Measurements from ENCODE around the gene SEPTIN12.

Gene SEPTIN12

DNA sequence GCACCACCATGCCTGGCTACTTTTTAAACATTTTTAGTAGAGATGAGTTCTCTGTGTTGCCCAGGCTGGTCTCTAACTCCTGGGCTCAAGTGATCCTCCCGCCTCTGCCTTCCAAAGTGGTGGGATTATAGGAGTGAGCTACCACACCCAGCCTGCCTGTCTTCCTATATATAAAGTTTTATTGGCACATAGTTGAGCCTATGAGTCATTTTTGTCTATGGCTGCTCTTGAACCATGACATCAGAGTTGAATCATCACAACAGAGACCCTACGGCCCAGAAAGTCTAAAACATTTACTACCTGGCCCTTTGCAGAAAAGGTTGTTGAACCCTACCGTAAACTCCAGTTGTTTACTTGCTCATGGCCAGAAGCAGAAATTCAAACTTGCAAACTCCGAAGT, 7.9 kb downstream of the SEPTIN12 start:
- no peaks in the 10 kb centered on the region for H3K27me3 ChIP-seq (ENCODE audit: control insufficient read depth, low read length)
- no peaks in the 10 kb centered on the region for H3K4me1 ChIP-seq (ENCODE audit: control insufficient read depth, low read length)
- no peaks in the 10 kb centered on the region for H3K36me3 ChIP-seq (ENCODE audit: control insufficient read depth, low read length)
- H3K27ac ChIP-seq (ENCODE audit: low read depth, low read length), result no peak overlapping the region
- no peak for TF ChIP-seq EZH2phosphoT487 (IDR thresholded peaks at IDR 0.05; ENCODE audit: borderline replicate concordance, low read length)
- TF ChIP-seq, protein P1, sequence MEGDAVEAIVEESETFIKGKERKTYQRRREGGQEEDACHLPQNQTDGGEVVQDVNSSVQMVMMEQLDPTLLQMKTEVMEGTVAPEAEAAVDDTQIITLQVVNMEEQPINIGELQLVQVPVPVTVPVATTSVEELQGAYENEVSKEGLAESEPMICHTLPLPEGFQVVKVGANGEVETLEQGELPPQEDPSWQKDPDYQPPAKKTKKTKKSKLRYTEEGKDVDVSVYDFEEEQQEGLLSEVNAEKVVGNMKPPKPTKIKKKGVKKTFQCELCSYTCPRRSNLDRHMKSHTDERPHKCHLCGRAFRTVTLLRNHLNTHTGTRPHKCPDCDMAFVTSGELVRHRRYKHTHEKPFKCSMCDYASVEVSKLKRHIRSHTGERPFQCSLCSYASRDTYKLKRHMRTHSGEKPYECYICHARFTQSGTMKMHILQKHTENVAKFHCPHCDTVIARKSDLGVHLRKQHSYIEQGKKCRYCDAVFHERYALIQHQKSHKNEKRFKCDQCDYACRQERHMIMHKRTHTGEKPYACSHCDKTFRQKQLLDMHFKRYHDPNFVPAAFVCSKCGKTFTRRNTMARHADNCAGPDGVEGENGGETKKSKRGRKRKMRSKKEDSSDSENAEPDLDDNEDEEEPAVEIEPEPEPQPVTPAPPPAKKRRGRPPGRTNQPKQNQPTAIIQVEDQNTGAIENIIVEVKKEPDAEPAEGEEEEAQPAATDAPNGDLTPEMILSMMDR (IDR thresholded peaks at IDR 0.05; ENCODE audit: low read depth, low read length, poor library complexity, severe bottlenecking), result no peak
- no peak overlapping the region for H3K4me3 ChIP-seq (ENCODE audit: low read length)
- H3K79me2 ChIP-seq (ENCODE audit: control insufficient read depth, low read length), result no peaks in the 10 kb centered on the region
- no peaks in the 10 kb centered on the region for H3F3A ChIP-seq (ENCODE audit: control insufficient read depth, insufficient read depth)
- H3K4me2 ChIP-seq (ENCODE audit: low read length), result no peak overlapping the region
- no peaks in the 10 kb centered on the region for H3K9me2 ChIP-seq (replicated peaks; ENCODE audit: control insufficient read depth, low read length)
- H4K20me1 ChIP-seq (ENCODE audit: control insufficient read depth, insufficient read depth, low read depth, low read length), result no peaks in the 10 kb centered on the region
- H3K9me3 ChIP-seq (ENCODE audit: control insufficient read depth, insufficient read depth, low read length), result no peaks in the 10 kb centered on the region

DNA sequence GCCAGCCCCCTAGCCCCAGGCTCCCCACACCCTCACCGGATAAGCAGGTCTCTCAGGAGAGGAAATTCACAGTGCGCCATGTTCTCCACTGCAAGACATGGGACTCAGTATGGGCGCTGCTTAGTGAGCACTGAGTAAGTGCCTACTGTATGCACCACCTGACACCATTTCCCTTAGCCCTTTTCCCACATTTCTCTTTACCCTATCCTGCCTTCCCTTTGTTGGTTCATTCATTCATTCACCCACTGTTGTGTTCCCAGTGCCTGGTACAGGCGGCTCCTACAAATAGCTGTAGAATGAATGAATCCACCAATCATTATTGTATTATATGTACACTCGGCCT, 10.1 kb downstream of the SEPTIN12 start:
- Histone ChIP-seq H3K27me3 (ENCODE audit: control insufficient read depth, low read length) (no peaks in the 10 kb centered on the region), H3K79me2 (ENCODE audit: control insufficient read depth, low read length) (no peaks in the 10 kb centered on the region), H3K4me1 (ENCODE audit: control insufficient read depth, low read length) (no peaks in the 10 kb centered on the region), H3K9me2 (replicated peaks; ENCODE audit: control insufficient read depth, low read length) (no peaks in the 10 kb centered on the region), H3K4me3 (ENCODE audit: low read length) (no peak overlapping the region), H3K36me3 (ENCODE audit: control insufficient read depth, low read length) (no peaks in the 10 kb centered on the region), H3K9me3 (ENCODE audit: control insufficient read depth, insufficient read depth, low read length) (no peaks in the 10 kb centered on the region), H4K20me1 (ENCODE audit: control insufficient read depth, insufficient read depth, low read depth, low read length) (no peaks in the 10 kb centered on the region), H3F3A (ENCODE audit: control insufficient read depth, insufficient read depth) (no peaks in the 10 kb centered on the region), H3K27ac (ENCODE audit: low read depth, low read length) (no peak overlapping the region), H3K4me2 (ENCODE audit: low read length) (no peak overlapping the region)
- no peak for TF ChIP-seq EZH2phosphoT487 (IDR thresholded peaks at IDR 0.05; ENCODE audit: borderline replicate concordance, low read length)
- TF ChIP-seq, protein P1 (IDR thresholded peaks at IDR 0.05; ENCODE audit: low read depth, low read length, poor library complexity, severe bottlenecking), result no peak

DNA sequence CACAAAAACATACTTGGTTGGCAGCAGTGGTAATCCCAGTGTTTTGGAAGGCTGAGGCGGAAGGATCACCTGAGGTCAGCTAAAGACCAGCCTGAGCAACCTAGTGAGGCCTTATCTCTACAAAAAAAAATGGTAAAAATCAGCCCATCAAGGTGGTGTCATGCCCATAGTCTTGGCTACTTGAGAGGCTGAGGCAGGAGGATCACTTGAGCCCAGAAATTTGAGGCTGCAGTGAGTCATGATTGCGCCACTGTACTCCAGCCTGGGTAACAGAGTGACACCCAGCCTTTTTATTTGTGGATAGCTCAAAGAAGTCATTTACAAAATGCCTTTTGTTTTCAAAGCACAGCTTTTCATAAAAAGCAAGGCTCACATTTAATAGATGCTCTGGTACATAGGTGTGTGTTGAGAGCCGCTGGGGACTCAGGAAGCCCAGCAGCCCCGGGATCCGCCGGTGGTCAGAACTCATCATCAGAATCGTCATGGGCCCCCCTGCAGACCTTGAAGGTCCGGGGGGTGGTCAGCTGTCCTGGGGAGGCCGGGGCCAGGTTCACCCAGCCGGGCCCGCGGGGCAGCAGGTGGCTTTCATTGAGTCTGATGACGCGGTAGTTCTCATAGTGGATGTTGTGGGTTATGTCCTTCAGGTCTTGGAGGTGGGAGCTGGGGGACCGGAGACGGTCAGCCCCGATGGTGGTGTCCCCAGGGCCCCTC, 10.7 kb downstream of the SEPTIN12 start:
- H3K9me2 ChIP-seq (replicated peaks; ENCODE audit: control insufficient read depth, low read length), result no peaks in the 10 kb centered on the region
- H3K4me3 ChIP-seq (ENCODE audit: low read length), result no peak overlapping the region
- no peaks in the 10 kb centered on the region for H4K20me1 ChIP-seq (ENCODE audit: control insufficient read depth, insufficient read depth, low read depth, low read length)
- no peaks in the 10 kb centered on the region for H3K9me3 ChIP-seq (ENCODE audit: control insufficient read depth, insufficient read depth, low read length)
- H3K27ac ChIP-seq (ENCODE audit: low read depth, low read length), result no peak overlapping the region
- no peaks in the 10 kb centered on the region for H3K4me1 ChIP-seq (ENCODE audit: control insufficient read depth, low read length)
- H3K4me2 ChIP-seq (ENCODE audit: low read length), result no peak overlapping the region
- no peaks in the 10 kb centered on the region for H3K27me3 ChIP-seq (ENCODE audit: control insufficient read depth, low read length)
- H3K79me2 ChIP-seq (ENCODE audit: control insufficient read depth, low read length), result no peaks in the 10 kb centered on the region
- TF ChIP-seq EZH2phosphoT487 (IDR thresholded peaks at IDR 0.05; ENCODE audit: borderline replicate concordance, low read length), result no peak
- TF ChIP-seq, protein P1 (IDR thresholded peaks at IDR 0.05; ENCODE audit: low read depth, low read length, poor library complexity, severe bottlenecking), result no peak
- H3F3A ChIP-seq (ENCODE audit: control insufficient read depth, insufficient read depth), result no peaks in the 10 kb centered on the region
- H3K36me3 ChIP-seq (ENCODE audit: control insufficient read depth, low read length), result no peaks in the 10 kb centered on the region

All from DOHH2 (cell line).